ENCODE data around the gene PAIP1.

GRCh38 chr5:43553381-43553780, 3.5 kb downstream of the PAIP1 start:
- no peak for TF ChIP-seq CTCF (IDR thresholded peaks at IDR 0.05)
- no peak for TF ChIP-seq POLR2A (IDR thresholded peaks at IDR 0.05)
